T-helper 2 cell treated with Interferon-gamma antibody and Interleukin-4, amounts not matched to agents 5 μg/mL and 100 μg/mL, for 36 hours (primary cell): ENCODE measurements around the gene ATG12.
A peak's percentile ranks its signal among the peaks of the same experiment; 100 is the strongest.

Experiments
- DNase-seq: peaks from one replicate; pipeline ENCODE4 v3.0.0; 2021; ENCODE audit warnings: low spot score
- H3K27ac Mint-ChIP-seq: one replicate; pipeline ENCODE4 v1.8.0; 2021; ENCODE audit warnings: mild to moderate bottlenecking, mixed read lengths
- H3K27me3 Mint-ChIP-seq: one replicate; pipeline ENCODE4 v1.8.0; 2021; ENCODE audit warnings: low read depth, mixed read lengths
- H3K36me3 Mint-ChIP-seq: one replicate; pipeline ENCODE4 v1.8.0; 2021; ENCODE audit warnings: low read depth, mixed read lengths
- H3K4me1 Mint-ChIP-seq: one replicate; pipeline ENCODE4 v1.8.0; 2021; ENCODE audit warnings: low read depth, mixed read lengths
- H3K4me3 Mint-ChIP-seq: one replicate; pipeline ENCODE4 v1.8.0; 2022; ENCODE audit warnings: mild to moderate bottlenecking, moderate library complexity, mixed read lengths
- H3K9me3 Mint-ChIP-seq: one replicate; pipeline ENCODE4 v1.8.0; 2021; ENCODE audit warnings: mixed read lengths

The ATG12 gene

DNA sequence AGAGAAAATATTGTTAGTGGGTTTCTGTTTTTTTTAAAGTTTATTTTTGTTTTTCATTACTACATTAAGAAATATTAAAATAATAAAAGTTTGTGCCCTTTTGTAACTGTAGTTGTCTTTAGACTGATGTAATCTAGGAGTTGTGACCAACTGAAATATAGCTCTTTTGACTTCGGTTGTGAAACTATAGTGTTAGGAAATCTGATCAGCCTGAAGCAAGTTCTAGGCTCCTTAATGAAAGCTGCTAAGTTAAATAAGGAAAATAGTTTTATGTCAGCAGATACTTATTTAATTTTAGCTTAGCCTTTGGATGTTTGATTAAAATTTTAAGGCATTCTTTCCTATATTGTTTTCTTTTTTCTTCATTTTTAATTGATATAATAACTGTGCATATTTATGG lies 14.6 kb upstream of the ATG12 start:
- no peak overlapping the region for H3K27ac Mint-ChIP-seq
- peaks cover 22% of the 10 kb centered on the region for H3K4me1 Mint-ChIP-seq
- peaks cover 12% of the 10 kb centered on the region for H3K9me3 Mint-ChIP-seq
- DNase-seq = no peak
- H3K27me3 Mint-ChIP-seq = no peaks in the 10 kb centered on the region
- no peak overlapping the region for H3K4me3 Mint-ChIP-seq
- H3K36me3 Mint-ChIP-seq = peaks cover 15% of the 10 kb centered on the region

DNA sequence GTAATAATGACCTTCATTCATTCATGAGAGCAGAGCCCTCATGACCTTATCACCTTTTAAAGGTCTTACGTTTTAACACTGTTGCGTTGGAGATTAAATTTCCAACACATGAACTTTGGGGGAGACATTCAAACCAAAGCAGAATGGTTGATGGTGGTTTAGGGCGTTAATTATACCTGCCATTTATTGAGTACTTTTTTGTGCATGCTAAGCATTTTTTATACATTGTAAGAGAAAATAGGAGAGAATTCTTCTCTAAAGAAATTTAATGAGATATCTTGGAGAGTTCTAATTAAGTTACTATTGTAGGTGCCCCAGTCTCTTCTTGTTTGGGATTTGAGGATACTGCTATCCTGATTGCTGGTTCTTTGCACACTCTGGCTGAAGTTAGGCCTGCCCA lies 12.8 kb upstream of the ATG12 start:
- H3K27ac Mint-ChIP-seq = no peak overlapping the region
- no peak overlapping the region for H3K4me3 Mint-ChIP-seq
- peaks cover 12% of the 10 kb centered on the region for H3K9me3 Mint-ChIP-seq
- peaks cover 15% of the 10 kb centered on the region for H3K36me3 Mint-ChIP-seq
- H3K27me3 Mint-ChIP-seq = no peaks in the 10 kb centered on the region
- H3K4me1 Mint-ChIP-seq = peaks cover 23% of the 10 kb centered on the region
- no peak for DNase-seq

DNA sequence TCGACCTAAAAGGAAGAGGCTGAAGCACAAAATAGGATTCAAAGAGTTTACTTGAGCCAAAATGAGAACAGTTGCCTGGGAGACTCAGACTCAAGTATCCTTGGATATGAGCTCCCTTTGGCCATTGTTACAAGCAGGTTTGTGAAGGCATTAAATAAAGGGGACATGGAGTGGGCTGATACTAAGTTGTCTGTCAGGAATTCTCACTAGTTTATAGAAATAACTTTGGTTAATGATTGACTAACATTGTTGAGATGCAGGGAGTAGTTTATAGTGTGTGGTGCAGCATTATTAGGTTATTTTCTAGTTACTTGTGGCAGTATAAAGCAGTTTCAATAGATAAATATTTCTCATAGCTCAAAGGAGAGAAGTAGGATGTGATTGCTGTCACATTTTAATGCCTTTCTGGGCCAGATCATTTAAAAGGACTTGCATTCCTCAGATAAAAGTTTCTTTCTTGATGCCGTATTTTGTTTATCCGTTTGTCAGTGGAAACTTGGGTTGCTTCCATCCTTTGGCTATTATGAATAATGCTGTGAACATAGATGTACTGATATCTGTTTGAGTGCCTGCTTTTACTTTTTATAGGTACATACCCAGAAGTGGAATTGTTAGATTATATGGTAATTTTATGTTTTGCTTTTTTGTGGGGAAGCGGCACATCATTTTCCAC lies 9.5 kb upstream of the ATG12 start:
- Mint-ChIP-seq H3K27me3 (no peaks in the 10 kb centered on the region), H3K9me3 (peaks cover 12% of the 10 kb centered on the region), H3K27ac (no peak overlapping the region), H3K36me3 (peaks cover 12% of the 10 kb centered on the region), H3K4me1 (peaks cover 12% of the 10 kb centered on the region), H3K4me3 (no peak overlapping the region)
- DNase-seq = no peak

DNA sequence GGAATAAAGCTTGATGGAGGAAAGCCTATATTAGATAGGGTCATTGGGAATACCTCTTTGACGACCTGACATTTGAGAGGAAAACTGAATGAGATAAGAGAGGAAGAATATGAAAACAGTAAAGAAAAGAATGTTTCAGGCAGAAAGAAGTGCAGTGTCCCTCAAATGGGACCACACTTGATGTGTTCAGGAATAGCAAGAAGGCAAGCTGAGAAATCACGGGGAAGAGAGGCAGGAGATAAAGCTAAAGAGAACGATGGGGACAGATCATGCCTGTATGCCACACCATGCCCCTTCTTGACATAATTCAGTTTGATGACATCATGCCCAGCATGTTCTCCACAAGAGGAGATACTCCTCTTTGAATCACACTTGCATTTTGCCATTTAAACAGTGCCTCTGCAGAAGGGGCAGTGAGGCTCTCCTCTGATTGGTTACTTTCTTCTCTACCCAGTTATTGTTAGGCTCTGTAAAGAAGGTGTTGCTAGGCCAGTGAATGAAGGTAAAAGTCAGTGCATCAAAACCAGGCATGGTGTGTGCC lies 8.0 kb upstream of the ATG12 start:
- Mint-ChIP-seq H3K36me3 (peaks cover 9% of the 10 kb centered on the region), H3K4me3 (no peak overlapping the region), H3K27me3 (no peaks in the 10 kb centered on the region), H3K9me3 (peaks cover 12% of the 10 kb centered on the region), H3K4me1 (peaks cover 15% of the 10 kb centered on the region), H3K27ac (no peak overlapping the region)
- DNase-seq = no peak

DNA sequence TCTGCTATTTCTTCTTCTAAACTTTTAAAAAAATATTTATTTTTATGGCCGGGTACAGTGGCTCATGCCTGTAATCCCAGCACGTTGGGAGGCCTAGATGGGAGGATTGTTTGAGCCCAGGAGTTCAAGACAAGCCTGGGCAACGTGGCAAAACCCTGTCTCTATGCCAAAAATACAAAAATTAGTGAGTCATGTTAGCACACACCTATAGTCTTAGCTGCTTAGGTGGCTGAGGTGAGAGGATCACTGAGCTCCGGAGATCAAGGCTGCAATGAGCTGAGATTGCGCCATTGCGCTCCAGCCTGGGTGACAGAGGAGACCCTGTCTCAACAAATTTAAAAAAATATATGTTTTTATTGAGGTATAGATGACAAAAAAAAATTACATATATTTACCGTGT lies 5.9 kb upstream of the ATG12 start:
- no peak for DNase-seq
- peaks cover 24% of the 10 kb centered on the region for H3K4me1 Mint-ChIP-seq
- no peak overlapping the region for H3K4me3 Mint-ChIP-seq
- H3K9me3 Mint-ChIP-seq = no peaks in the 10 kb centered on the region
- H3K27me3 Mint-ChIP-seq = no peaks in the 10 kb centered on the region
- H3K27ac Mint-ChIP-seq = no peak overlapping the region
- H3K36me3 Mint-ChIP-seq = peaks cover 1% of the 10 kb centered on the region

DNA sequence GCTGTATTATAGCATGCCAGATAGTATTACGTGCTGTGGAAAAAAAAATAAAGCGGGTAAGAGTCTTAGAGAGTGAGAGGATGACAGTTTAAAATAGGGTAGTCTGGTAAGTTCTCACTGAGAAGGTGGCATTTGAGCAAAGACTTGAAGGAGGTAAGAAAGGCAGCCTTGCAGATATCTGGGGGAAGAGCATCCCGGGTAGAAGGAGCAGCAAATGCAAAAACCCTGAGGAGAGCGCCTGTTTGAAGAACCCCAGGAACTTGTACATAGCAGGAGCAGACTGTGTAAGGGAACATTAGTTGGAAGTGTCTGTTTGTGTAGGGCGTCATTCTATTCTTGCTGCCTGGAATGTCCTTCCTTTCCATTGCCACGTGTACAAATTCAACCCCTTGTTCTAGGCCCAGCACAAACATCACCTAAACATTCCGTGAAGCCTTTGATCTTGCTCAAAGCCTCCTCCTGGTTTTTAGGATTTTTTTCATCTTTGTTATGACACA lies 3.0 kb upstream of the ATG12 start:
- peaks cover 12% of the 10 kb centered on the region for H3K36me3 Mint-ChIP-seq
- no peak for DNase-seq
- H3K4me1 Mint-ChIP-seq = peaks cover 31% of the 10 kb centered on the region
- no peak overlapping the region for H3K27ac Mint-ChIP-seq
- H3K9me3 Mint-ChIP-seq = no peaks in the 10 kb centered on the region
- no peaks in the 10 kb centered on the region for H3K27me3 Mint-ChIP-seq
- no peak overlapping the region for H3K4me3 Mint-ChIP-seq

DNA sequence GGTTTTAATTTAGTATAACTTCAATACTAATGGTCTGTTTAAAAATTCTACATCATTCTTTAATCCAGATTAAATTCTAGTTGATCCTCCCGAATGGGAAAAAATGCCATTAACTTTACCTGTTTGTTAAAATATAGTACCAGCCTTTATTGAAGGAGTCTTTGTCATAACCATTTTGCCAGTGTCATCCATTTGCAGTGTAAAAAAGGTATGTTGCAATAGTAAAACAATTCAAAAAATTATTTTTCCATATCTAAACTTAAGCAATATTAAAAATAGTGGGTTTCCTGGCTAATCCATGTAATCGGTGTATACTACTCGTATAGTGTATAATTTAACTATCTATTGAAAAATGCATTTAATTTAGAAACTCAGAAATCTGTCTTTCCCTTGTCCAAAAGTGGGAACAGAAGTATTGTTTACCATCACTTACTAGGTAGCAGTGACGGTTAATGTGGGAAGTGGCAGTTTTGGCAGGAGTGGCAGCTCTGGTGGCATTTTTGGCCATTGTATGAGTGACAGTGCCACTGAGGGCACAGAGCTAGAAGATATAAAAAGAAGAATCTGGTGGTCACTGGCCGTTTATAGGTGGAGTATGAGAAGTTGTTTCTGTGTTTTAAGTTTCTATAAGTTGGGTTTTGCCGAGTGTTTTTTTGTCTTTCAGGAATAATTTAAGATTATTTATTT lies 2.2 kb upstream of the ATG12 start:
- Mint-ChIP-seq H3K27ac (no peak overlapping the region), H3K4me3 (peak overlapping the region; percentile 96), H3K36me3 (peaks cover 17% of the 10 kb centered on the region), H3K4me1 (peaks cover 33% of the 10 kb centered on the region), H3K27me3 (no peaks in the 10 kb centered on the region), H3K9me3 (no peaks in the 10 kb centered on the region)
- no peak for DNase-seq

DNA sequence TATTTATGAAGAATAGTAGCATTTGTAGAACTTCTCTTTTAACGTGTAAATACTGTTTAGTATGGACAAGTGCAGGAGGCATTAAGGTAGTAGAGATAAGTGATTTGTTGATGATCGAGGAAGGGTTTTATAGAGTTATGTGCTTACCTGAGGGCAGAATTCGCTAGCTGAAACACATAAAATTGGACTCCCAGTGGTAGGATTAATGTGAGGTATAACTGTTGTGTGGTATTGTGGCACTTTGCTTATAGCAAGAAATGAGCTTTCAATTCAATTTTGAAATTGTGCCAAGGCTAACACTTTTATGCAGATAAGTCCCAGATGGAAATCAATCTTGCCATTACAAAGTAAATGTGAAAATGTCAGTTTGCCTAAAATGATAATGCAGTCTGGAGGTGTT lies 1.6 kb upstream of the ATG12 start:
- Mint-ChIP-seq H3K27ac (no peak overlapping the region), H3K27me3 (no peaks in the 10 kb centered on the region)

DNA sequence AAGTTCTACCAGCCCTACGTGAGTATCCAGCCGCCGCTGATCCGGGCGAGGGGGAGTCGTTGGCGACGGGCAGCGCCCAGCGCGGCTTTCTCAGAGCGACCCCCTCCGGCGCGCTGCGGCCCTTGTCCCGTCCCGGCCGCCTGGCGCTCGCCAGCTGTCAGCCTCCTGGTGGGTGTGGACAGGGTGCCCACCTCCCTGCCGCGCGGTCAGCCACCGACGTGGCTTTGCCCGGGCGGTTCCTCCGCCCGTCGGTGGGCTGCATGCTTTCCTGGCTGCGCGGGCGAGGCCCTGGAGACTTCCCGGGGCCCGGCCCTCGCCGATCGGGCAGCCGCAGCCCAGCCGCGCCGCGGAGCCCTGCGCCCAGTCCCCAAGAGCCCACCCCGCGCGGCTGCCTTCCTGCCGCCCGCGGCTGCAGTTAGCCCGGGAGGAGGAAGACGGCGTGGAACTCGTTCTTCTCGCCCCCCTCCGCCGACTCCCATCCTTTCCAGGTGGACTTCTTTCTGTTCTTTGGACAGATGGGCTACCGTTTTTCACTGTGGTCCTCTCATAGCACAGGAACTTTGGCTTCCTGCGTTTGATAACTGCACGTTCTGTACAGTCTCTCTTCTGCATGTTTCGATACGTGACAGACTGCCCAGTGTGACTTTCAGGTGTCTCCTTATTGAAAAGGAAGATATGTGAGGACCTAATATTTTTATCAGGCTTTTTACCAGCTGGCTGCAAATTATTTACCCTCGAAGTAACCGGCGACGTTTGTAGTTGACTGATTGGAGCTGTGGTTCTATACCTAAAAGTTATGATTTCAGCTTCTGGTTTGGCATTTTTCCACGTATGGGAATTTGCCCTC lies 947 bp upstream of the ATG12 start:
- Mint-ChIP-seq H3K27me3 (no peaks in the 10 kb centered on the region), H3K27ac (peak overlapping the region; percentile 94), H3K9me3 (no peaks in the 10 kb centered on the region), H3K36me3 (peaks cover 25% of the 10 kb centered on the region), H3K4me1 (peaks cover 39% of the 10 kb centered on the region), H3K4me3 (peak overlapping the region; percentile 97)
- DNase-seq = no peak

More for the DNA sequence above, 1.6 kb upstream of the ATG12 start:
- H3K4me1 Mint-ChIP-seq = peaks cover 37% of the 10 kb centered on the region
- peaks cover 19% of the 10 kb centered on the region for H3K36me3 Mint-ChIP-seq
- H3K9me3 Mint-ChIP-seq = no peaks in the 10 kb centered on the region
- peak overlapping the region; percentile 96 for H3K4me3 Mint-ChIP-seq
- DNase-seq = no peak

DNA sequence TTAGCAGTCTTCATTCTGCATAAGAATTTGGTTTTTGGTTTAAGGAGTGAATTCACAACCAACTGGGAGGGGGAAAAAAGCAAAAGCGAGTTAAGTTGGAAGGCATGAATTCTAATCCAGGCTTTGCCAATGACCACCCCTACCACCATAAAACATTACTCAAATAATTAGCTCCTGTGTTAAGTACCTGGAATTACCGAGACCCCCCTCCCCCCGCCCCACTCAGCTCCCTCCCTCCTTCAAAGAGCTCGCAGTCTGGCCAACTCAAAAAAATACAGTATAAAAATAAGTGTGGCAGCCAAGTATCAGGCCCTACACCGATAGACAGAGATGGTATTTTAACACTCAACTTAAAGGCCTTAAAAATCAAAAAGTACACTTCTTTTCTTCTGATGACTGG lies 492 bp downstream of the ATG12 start:
- no peak for DNase-seq
- Mint-ChIP-seq H3K27me3 (no peaks in the 10 kb centered on the region), H3K27ac (peak overlapping the region; percentile 99), H3K4me1 (peaks cover 39% of the 10 kb centered on the region), H3K36me3 (peaks cover 35% of the 10 kb centered on the region), H3K9me3 (no peaks in the 10 kb centered on the region), H3K4me3 (peak overlapping the region; percentile 97)

DNA sequence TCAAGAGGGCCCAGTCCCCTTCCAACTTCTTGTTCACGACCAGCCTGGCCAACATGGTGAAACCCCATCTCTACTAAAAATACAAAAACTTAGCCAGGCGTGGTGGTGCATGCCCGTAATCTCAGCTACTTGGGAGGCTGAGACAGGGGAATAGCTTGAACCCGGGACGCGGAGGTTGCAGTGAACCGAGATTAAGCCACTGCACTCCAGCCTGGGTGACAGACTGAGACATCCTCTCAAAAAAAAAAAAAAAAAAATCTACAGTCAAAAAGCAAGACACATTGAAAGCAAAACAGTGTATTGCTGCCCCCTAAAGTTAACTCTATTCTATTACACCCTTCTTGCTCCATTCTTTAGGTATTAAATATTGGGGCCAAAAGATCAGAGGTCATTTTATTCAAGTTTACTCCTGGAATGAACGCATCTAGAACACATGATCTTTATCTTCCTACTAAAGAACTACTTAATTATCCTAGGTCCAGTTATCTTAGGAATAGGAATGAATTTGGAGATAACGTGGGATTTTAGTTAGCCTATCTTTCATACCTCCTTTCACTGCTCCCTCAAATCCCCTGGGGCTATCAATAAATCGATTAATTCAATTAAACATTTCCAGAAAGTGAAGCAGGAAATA lies 2.4 kb downstream of the ATG12 start:
- H3K9me3 Mint-ChIP-seq = no peaks in the 10 kb centered on the region
- peaks cover 33% of the 10 kb centered on the region for H3K4me1 Mint-ChIP-seq
- peak overlapping the region; percentile 97 for H3K4me3 Mint-ChIP-seq
- H3K36me3 Mint-ChIP-seq = peaks cover 50% of the 10 kb centered on the region
- no peak overlapping the region for H3K27ac Mint-ChIP-seq
- no peaks in the 10 kb centered on the region for H3K27me3 Mint-ChIP-seq
- DNase-seq = no peak

DNA sequence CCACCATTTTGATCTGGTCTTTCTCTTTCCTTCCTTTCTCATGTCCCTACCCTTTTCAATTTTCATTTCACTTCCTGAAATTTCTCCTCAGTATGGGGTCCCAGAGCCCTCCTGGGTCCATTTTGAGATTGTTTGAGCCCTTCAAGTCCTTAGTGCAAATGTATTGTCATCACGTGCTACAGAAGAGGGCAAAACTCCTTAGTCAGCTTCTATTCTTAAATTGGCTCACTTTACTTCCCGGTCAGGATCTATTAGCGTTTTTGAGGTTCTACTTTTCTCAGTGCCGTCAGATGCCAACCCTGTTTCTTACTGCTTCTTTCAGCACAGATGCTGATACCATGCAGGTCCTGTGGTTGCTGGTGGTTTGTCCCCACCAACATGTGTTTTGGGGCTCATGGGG lies 5.9 kb downstream of the ATG12 start:
- no peaks in the 10 kb centered on the region for H3K27me3 Mint-ChIP-seq
- peaks cover 62% of the 10 kb centered on the region for H3K36me3 Mint-ChIP-seq

DNA sequence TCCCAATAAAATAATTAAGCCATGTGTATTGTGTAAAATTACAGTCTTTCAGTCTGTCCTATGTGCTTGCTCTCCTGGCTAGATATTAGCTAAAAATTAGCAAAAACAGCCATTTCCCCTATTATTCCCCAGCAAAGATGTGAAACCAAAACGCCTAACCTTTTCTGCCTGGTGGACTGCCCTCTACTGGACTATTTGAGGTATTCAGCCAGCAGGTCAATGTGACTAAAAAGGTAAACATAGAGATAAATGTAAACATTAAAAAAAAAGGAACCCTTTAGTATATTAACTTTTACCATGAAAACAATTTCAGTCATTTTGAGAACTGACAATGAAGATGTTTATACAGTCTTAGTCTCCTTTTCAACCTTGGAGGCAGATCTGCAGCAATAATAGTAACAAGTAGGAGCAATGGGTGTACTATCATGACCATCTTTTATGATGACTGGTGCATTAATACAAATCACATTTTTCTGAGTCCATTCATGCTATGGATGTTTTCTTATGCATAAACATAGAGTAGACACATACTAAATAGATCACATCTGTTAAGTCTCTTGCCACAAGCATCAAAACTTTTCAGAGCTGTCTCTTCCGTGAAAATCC lies 10.1 kb downstream of the ATG12 start:
- H3K9me3 Mint-ChIP-seq = peaks cover 6% of the 10 kb centered on the region
- peaks cover 4% of the 10 kb centered on the region for H3K4me1 Mint-ChIP-seq
- H3K27ac Mint-ChIP-seq = no peak overlapping the region
- peaks cover 60% of the 10 kb centered on the region for H3K36me3 Mint-ChIP-seq
- H3K4me3 Mint-ChIP-seq = no peak overlapping the region
- DNase-seq = no peak
- H3K27me3 Mint-ChIP-seq = no peaks in the 10 kb centered on the region

More for the DNA sequence above, 5.9 kb downstream of the ATG12 start:
- Mint-ChIP-seq H3K9me3 (no peaks in the 10 kb centered on the region), H3K27ac (no peak overlapping the region), H3K4me3 (no peak overlapping the region), H3K4me1 (peaks cover 24% of the 10 kb centered on the region)
- no peak for DNase-seq
